SK-N-SH (cell line): Measurements from ENCODE around the gene SEC14L1.

ENCODE experiments used
- CHD2 ChIP-seq: fragments of 150-350 bp; IDR thresholded peaks from 2 replicates; pipeline ENCODE4 v1.6.1; 2018; ENCODE audit warnings: low read length; ENCODE audit not compliant: partially characterized antibody
- CTCF ChIP-seq: fragments of 200-600 bp; sonication (generic); IDR thresholded peaks from 2 replicates; pipeline ENCODE4 v1.6.1; 2017; ENCODE audit warnings: antibody characterized with exemption, mild to moderate bottlenecking, moderate library complexity
- EZH2phosphoT487 ChIP-seq: fragments of 200-600 bp; sonication (generic); IDR thresholded peaks from 2 replicates; pipeline ENCODE4 v1.6.1; 2017; ENCODE audit warnings: low read depth, mixed run types, mild to moderate bottlenecking, antibody characterized with exemption, moderate library complexity, borderline replicate concordance
- FOSL2 ChIP-seq: IDR thresholded peaks from 2 replicates; pipeline ENCODE4 v1.4.0; 2012; ENCODE audit warnings: low read depth, mild to moderate bottlenecking, moderate library complexity, borderline replicate concordance
- GABPA ChIP-seq: IDR thresholded peaks from 2 replicates; pipeline ENCODE4 v1.4.0; 2012; ENCODE audit warnings: low read depth, mild to moderate bottlenecking
- GATA2 ChIP-seq: sonication (generic); formaldehyde crosslinking; IDR thresholded peaks from 2 replicates; pipeline ENCODE4 v1.5.0; 2020; ENCODE audit warnings: mild to moderate bottlenecking, missing genetic modification reagents
- MAX ChIP-seq: IDR thresholded peaks from 2 replicates; pipeline ENCODE4 v1.4.0; 2012; ENCODE audit warnings: low read depth
- POLR2AphosphoS5 ChIP-seq: IDR thresholded peaks from 2 replicates; pipeline ENCODE4 v1.6.1; 2012; ENCODE audit warnings: low read depth, low read length
- RCOR1 ChIP-seq: fragments of 150-350 bp; IDR thresholded peaks from 2 replicates; pipeline ENCODE4 v1.6.1; 2017; ENCODE audit warnings: antibody characterized with exemption, low read length
- REST ChIP-seq: IDR thresholded peaks from 2 replicates; pipeline ENCODE4 v1.6.1; 2012; ENCODE audit warnings: mild to moderate bottlenecking, low read depth, low read length, moderate library complexity
- USF2 ChIP-seq: fragments of 150-350 bp; IDR thresholded peaks from 2 replicates; pipeline ENCODE4 v1.6.1; 2017; ENCODE audit warnings: antibody characterized with exemption, low read length, low read depth, borderline replicate concordance

GRCh38 chr17:77206158-77206956, 65.6 kb downstream of the SEC14L1 start:
- no peak for TF ChIP-seq REST
- no peak for TF ChIP-seq FOSL2
- TF ChIP-seq EZH2phosphoT487: no peak
- no peak for TF ChIP-seq GABPA
- TF ChIP-seq USF2: no peak
- TF ChIP-seq MAX: peak; percentile 29; the same call in 1 of the 2 replicates
- TF ChIP-seq POLR2AphosphoS5: no peak
- no peak for TF ChIP-seq CTCF
- no peak for TF ChIP-seq RCOR1
- TF ChIP-seq GATA2: no peak
- no peak for TF ChIP-seq CHD2
